ENCODE data around the gene GALNT12. TPM values are rescaled to one million over a fixed set of nuclear protein-coding genes. Genes with fewer than 3 reads are reported as not detected.

GALNT12 gene
- total RNA-seq, 6 experiments from 2014 or later = 0.07 to 0.32 (median 0.15) TPM; not detected in 2

GRCh38 chr9:98790134-98790841 is 17.2 kb upstream of the GALNT12 start:
- Mint-ChIP-seq H3K4me3 (no peak overlapping the region), H3K4me1 (ENCODE audit: low read depth) (peaks cover 33% of the 10 kb centered on the region), H3K9me3 (no peaks in the 10 kb centered on the region), H3K27me3 (ENCODE audit: insufficient read depth) (no peaks in the 10 kb centered on the region), H3K27ac (peak overlapping the region; percentile 63; the same call in 1 of the 2 replicates), H3K36me3 (ENCODE audit: low read depth) (peaks cover 7% of the 10 kb centered on the region; the same call in 1 of the 2 replicates)
- no peak for TF ChIP-seq CTCF (IDR thresholded peaks at IDR 0.05)
- DNase-seq = no peak

- Mint-ChIP-seq H3K27me3 (ENCODE audit: insufficient read depth) (no peaks in the 10 kb centered on the region), H3K36me3 (ENCODE audit: low read depth) (peaks cover 7% of the 10 kb centered on the region; the same call in 1 of the 2 replicates), H3K4me3 (no peak overlapping the region), H3K9me3 (no peaks in the 10 kb centered on the region), H3K4me1 (ENCODE audit: low read depth) (peaks cover 39% of the 10 kb centered on the region), H3K27ac (peak overlapping the region; percentile 63)
- peak; percentile 100 for TF ChIP-seq CTCF (IDR thresholded peaks at IDR 0.05)
- DNase-seq = peak; percentile 93
Measured at GRCh38 chr9:98790842-98791607, 16.4 kb upstream of the GALNT12 start.

- no peaks in the 10 kb centered on the region for H3K9me3 Mint-ChIP-seq
- H3K4me1 Mint-ChIP-seq (ENCODE audit: low read depth) = peaks cover 39% of the 10 kb centered on the region
- H3K4me3 Mint-ChIP-seq = no peak overlapping the region
- peaks cover 7% of the 10 kb centered on the region; the same call in 1 of the 2 replicates for H3K36me3 Mint-ChIP-seq (ENCODE audit: low read depth)
- H3K27ac Mint-ChIP-seq = peak overlapping the region; percentile 65
- no peaks in the 10 kb centered on the region for H3K27me3 Mint-ChIP-seq (ENCODE audit: insufficient read depth)
- no peak for DNase-seq
- no peak for TF ChIP-seq CTCF (IDR thresholded peaks at IDR 0.05)
Measured at GRCh38 chr9:98791608-98792490, 15.6 kb upstream of the GALNT12 start.

GRCh38 chr9:98793031-98793430 is 14.4 kb upstream of the GALNT12 start:
- no peak overlapping the region for H3K27ac Mint-ChIP-seq
- H3K4me1 Mint-ChIP-seq (ENCODE audit: low read depth) = peaks cover 39% of the 10 kb centered on the region
- no peak for DNase-seq
- H3K4me3 Mint-ChIP-seq = no peak overlapping the region
- peaks cover 12% of the 10 kb centered on the region for H3K36me3 Mint-ChIP-seq (ENCODE audit: low read depth)
- peaks cover 5% of the 10 kb centered on the region for H3K9me3 Mint-ChIP-seq
- no peak for TF ChIP-seq CTCF (IDR thresholded peaks at IDR 0.05)
- no peaks in the 10 kb centered on the region; the same call in 1 of the 2 replicates for H3K27me3 Mint-ChIP-seq (ENCODE audit: insufficient read depth)

- peaks cover 16% of the 10 kb centered on the region for H3K9me3 Mint-ChIP-seq
- no peak overlapping the region for H3K27ac Mint-ChIP-seq
- H3K36me3 Mint-ChIP-seq (ENCODE audit: low read depth) = peaks cover 14% of the 10 kb centered on the region
- no peak for DNase-seq
- H3K4me3 Mint-ChIP-seq = peak overlapping the region; percentile 86
- peaks cover 2% of the 10 kb centered on the region; the same call in 1 of the 2 replicates for H3K27me3 Mint-ChIP-seq (ENCODE audit: insufficient read depth)
- no peak for TF ChIP-seq CTCF (IDR thresholded peaks at IDR 0.05)
- H3K4me1 Mint-ChIP-seq (ENCODE audit: low read depth) = peaks cover 39% of the 10 kb centered on the region
Measured at GRCh38 chr9:98794802-98795201, 12.7 kb upstream of the GALNT12 start.
